ENCODE results near the gene MACIR. TPM values are rescaled to one million over a fixed set of nuclear protein-coding genes. Genes with fewer than 3 reads are reported as not detected.

MACIR gene
- total and polyA plus RNA-seq, 9 of the 15 experiments (the other 6 are each of a cell fraction or from before 2014, with no cell fraction given), result 1.4 to 11.6 (median 9.4) TPM

DNA sequence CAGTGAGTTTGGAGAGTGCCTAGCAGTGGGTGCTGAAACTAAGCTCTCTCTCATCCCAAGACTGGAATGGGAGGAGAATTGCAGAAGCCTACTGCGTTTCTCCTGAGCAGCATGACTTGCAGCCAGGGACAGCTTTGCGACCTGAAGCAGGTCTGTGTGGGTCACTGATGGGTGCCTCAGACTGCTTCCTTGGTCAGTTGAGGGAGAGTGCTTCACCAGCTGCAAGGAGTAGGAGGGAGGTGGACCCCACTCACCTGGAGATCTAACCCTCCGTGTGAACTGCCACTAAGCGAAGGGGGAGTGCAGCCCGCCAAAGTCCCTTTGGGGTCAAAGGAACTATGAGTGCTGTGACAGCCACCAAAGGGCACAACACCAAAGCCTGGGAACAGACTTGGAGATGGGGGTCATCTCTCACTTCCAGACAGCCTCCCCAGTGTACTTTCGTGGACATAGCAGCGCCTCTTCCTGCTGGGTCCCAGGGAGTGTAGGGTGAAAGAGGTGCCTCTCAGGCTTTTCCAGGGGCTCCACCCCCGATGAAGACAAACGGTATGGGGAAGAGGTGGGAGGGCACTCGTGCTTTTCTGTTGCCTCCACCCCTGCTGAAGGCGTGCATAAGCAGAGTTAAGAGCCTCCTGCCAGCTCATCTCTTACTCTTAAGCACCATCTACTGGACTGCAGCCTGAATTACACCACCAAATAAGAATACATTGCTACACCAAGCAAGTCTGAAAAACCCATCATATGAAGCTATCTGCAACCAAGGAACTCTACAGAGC is 34.3 kb upstream of the MACIR start (continued):
- TF ChIP-seq, protein P1, sequence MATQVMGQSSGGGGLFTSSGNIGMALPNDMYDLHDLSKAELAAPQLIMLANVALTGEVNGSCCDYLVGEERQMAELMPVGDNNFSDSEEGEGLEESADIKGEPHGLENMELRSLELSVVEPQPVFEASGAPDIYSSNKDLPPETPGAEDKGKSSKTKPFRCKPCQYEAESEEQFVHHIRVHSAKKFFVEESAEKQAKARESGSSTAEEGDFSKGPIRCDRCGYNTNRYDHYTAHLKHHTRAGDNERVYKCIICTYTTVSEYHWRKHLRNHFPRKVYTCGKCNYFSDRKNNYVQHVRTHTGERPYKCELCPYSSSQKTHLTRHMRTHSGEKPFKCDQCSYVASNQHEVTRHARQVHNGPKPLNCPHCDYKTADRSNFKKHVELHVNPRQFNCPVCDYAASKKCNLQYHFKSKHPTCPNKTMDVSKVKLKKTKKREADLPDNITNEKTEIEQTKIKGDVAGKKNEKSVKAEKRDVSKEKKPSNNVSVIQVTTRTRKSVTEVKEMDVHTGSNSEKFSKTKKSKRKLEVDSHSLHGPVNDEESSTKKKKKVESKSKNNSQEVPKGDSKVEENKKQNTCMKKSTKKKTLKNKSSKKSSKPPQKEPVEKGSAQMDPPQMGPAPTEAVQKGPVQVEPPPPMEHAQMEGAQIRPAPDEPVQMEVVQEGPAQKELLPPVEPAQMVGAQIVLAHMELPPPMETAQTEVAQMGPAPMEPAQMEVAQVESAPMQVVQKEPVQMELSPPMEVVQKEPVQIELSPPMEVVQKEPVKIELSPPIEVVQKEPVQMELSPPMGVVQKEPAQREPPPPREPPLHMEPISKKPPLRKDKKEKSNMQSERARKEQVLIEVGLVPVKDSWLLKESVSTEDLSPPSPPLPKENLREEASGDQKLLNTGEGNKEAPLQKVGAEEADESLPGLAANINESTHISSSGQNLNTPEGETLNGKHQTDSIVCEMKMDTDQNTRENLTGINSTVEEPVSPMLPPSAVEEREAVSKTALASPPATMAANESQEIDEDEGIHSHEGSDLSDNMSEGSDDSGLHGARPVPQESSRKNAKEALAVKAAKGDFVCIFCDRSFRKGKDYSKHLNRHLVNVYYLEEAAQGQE (IDR thresholded peaks at IDR 0.05; ENCODE audit: borderline replicate concordance), result peak; percentile 57; the same call in 1 of the 2 replicates
- TF ChIP-seq, protein P1 (CRISPR knock-in tag; IDR thresholded peaks at IDR 0.05; ENCODE audit: low read depth), result no peak
- TF ChIP-seq, protein P2, sequence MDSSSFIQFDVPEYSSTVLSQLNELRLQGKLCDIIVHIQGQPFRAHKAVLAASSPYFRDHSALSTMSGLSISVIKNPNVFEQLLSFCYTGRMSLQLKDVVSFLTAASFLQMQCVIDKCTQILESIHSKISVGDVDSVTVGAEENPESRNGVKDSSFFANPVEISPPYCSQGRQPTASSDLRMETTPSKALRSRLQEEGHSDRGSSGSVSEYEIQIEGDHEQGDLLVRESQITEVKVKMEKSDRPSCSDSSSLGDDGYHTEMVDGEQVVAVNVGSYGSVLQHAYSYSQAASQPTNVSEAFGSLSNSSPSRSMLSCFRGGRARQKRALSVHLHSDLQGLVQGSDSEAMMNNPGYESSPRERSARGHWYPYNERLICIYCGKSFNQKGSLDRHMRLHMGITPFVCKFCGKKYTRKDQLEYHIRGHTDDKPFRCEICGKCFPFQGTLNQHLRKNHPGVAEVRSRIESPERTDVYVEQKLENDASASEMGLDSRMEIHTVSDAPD (CRISPR knock-in tag; IDR thresholded peaks at IDR 0.05), result no peak
- TF ChIP-seq CXXC5 (CRISPR knock-in tag; IDR thresholded peaks at IDR 0.05), result peak; percentile 36
- TF ChIP-seq STAG1 (CRISPR knock-in tag; IDR thresholded peaks at IDR 0.05; ENCODE audit: borderline replicate concordance), result peak; percentile 47; the same call in 1 of the 2 replicates
- TF ChIP-seq ZNF347 (CRISPR knock-in tag; IDR thresholded peaks at IDR 0.05; ENCODE audit: low read depth), result no peak
- no peak for TF ChIP-seq TCF7L2 (IDR thresholded peaks at IDR 0.05; ENCODE audit: low read depth, low read length)
- TF ChIP-seq HMGXB4 (CRISPR knock-in tag; IDR thresholded peaks at IDR 0.05), result no peak
- no peak for TF ChIP-seq U2AF1 (optimal IDR thresholded peaks at IDR 0.05; ENCODE audit: low read depth, low read length)
- TF ChIP-seq CC2D1A (IDR thresholded peaks at IDR 0.05), result 0 out of 2 replicates have a peak, but pooled peaks have one; percentile 16
- no peak for TF ChIP-seq NFIX (CRISPR knock-in tag; IDR thresholded peaks at IDR 0.05; ENCODE audit: low read depth)
- TF ChIP-seq NFYB (IDR thresholded peaks at IDR 0.05; ENCODE audit: extremely low read depth, insufficient read length), result no peak
- no peak for TF ChIP-seq E2F5 (CRISPR knock-in tag; IDR thresholded peaks at IDR 0.05)
